ENCODE results near the gene FERMT2.

DNA sequence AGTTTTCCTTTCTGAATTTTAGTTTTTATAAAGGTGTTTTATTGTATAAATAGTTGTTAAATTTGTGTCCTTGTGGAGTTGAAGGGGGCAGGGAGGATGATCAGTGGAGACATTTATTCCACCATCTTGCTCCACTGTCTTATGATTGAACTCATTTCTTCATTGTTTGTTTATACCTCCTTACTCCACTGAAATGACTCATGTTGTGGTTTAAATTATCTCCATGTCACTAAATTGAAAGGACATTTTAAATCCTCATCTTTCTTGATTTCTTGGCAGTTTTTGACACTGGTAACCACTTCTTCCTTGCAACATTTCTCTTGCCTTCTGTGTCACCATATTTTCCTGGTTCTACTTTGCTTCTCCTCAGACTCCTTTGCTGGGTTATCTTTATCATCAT, 23.6 kb upstream of the FERMT2 start:
- TF ChIP-seq, protein P1, sequence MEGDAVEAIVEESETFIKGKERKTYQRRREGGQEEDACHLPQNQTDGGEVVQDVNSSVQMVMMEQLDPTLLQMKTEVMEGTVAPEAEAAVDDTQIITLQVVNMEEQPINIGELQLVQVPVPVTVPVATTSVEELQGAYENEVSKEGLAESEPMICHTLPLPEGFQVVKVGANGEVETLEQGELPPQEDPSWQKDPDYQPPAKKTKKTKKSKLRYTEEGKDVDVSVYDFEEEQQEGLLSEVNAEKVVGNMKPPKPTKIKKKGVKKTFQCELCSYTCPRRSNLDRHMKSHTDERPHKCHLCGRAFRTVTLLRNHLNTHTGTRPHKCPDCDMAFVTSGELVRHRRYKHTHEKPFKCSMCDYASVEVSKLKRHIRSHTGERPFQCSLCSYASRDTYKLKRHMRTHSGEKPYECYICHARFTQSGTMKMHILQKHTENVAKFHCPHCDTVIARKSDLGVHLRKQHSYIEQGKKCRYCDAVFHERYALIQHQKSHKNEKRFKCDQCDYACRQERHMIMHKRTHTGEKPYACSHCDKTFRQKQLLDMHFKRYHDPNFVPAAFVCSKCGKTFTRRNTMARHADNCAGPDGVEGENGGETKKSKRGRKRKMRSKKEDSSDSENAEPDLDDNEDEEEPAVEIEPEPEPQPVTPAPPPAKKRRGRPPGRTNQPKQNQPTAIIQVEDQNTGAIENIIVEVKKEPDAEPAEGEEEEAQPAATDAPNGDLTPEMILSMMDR (IDR thresholded peaks at IDR 0.05; ENCODE audit: low read depth, low read length, poor library complexity, severe bottlenecking) = no peak
- TF ChIP-seq EZH2phosphoT487 (IDR thresholded peaks at IDR 0.05; ENCODE audit: borderline replicate concordance, low read length) = no peak
